ENCODE measurements around the gene MACROD2.

- TF ChIP-seq YY1 (IDR thresholded peaks at IDR 0.05; ENCODE audit: insufficient read depth, insufficient read length): no peak
- no peak for TF ChIP-seq ZNF274 (IDR thresholded peaks at IDR 0.05; ENCODE audit: low read depth, low read length)
- TF ChIP-seq SUZ12 (IDR thresholded peaks at IDR 0.05; ENCODE audit: extremely low read depth, insufficient read depth, insufficient read length): no peak
Measured at GRCh38 chr20:14785065-14785743, 789.9 kb downstream of the MACROD2 start.
